Measurements from ENCODE around the gene NSUN4. TPM values are rescaled to one million over a fixed set of nuclear protein-coding genes. Genes with fewer than 3 reads are reported as not detected.

NSUN4 gene
- 10 to 100 TPM in 3 of 5 donors, 1 to 10 TPM in 2; 1.2 to 56.7 (median 15.4) TPM for total RNA-seq
- polyA plus RNA-seq: 10 to 100 TPM in 1 of 3 donors, 1 to 10 TPM in 2; 6.6 to 15.4 (median 7.4) TPM
- long read RNA-seq, donor 1, partial matches to known transcripts: 0 of 2 reads
- long read RNA-seq, donor 1, other reads (novel, unspliced or antisense): 0 of 2 reads
- long read RNA-seq, donor 2, partial matches to known transcripts: 0 of 3 reads
- long read RNA-seq, donor 2, other reads (novel, unspliced or antisense): 0 of 3 reads
- long read RNA-seq, donor 3, partial matches to known transcripts: 0 of 2 reads
- long read RNA-seq, donor 3, other reads (novel, unspliced or antisense): 0 of 2 reads
- long read RNA-seq, donor 4: 0 reads
- long read RNA-seq, donor 5, partial matches to known transcripts: 0 of 1 reads
- long read RNA-seq, donor 5, other reads (novel, unspliced or antisense): 0 of 1 reads
- long read RNA-seq, donor 6: 0 reads
- long read RNA-seq, donor 7, partial matches to known transcripts: 0 of 1 reads
- long read RNA-seq, donor 7, other reads (novel, unspliced or antisense): 0 of 1 reads
- long read RNA-seq, donor 8, partial matches to known transcripts: 0 of 5 reads
- long read RNA-seq, donor 8, other reads (novel, unspliced or antisense): 0 of 5 reads
- long read RNA-seq, donor 9, partial matches to known transcripts: 0 of 1 reads
- long read RNA-seq, donor 9, other reads (novel, unspliced or antisense): 0 of 1 reads
- long read RNA-seq, donor 10: 0 reads

GRCh38 chr1:46340404-46341221 is at the start of gene NSUN4:
TSS of gene NSUN4 (plus strand) at chr1:46340807. CDS start at chr1:46340827, 20 bp downstream.
- DNase-seq: peak; percentile 93 to 98
- H3K9me3 ChIP-seq: no peaks in the 10 kb centered on the region
- intact Hi-C loops (cut with DNase I; ENCODE audit: low total_unique reads): loop anchor here (5.0 kb wide), 1 partner anchor 33 kb away; no protein-coding TSS in a partner anchor
- TF ChIP-seq EP300 (IDR thresholded peaks at IDR 0.05) (peak; percentile 94), POLR2A (IDR thresholded peaks at IDR 0.05) (peak in 2 of 4 donors; percentile 41 to 80), POLR2AphosphoS5 (IDR thresholded peaks at IDR 0.05) (peak; percentile 82 to 89 (median 84)), CTCF (IDR thresholded peaks at IDR 0.05) (peak in 4 of 7 experiments; percentile 39 to 82 (median 58))
- H3K4me3 ChIP-seq: peak within 1 kb of the TSS; percentile 64 to 79 (median 68)
- H3K36me3 ChIP-seq: peaks cover 9 to 37% (median 30%) of the 10 kb centered on the region in 4 donors
- no peaks in the 10 kb centered on the region for H3K27me3 ChIP-seq
- H3K27ac ChIP-seq: peak within 1 kb of the TSS; percentile 92 to 99 (median 99)
- 0 to 1% (median 0%) methylated on average over 53 of the region's 53 CpGs for WGBS, 5 donors
- peaks cover 6 to 24% (median 14%) of the 10 kb centered on the region in 4 donors for H3K4me1 ChIP-seq

GRCh38 chr1:46295306-46295705 is 45.3 kb upstream of the NSUN4 start:
- Histone ChIP-seq H3K27me3 (no peaks in the 10 kb centered on the region), H3K4me3 (no peak overlapping the region), H3K36me3 (peaks cover 21 to 72% (median 66%) of the 10 kb centered on the region in 4 donors), H3K27ac (no peak overlapping the region), H3K4me1 (peaks cover 7 to 22% (median 12%) of the 10 kb centered on the region in 4 donors), H3K9me3 (no peaks in the 10 kb centered on the region)
- TF ChIP-seq CTCF (IDR thresholded peaks at IDR 0.05) (no peak), POLR2A (IDR thresholded peaks at IDR 0.05) (no peak), POLR2AphosphoS5 (IDR thresholded peaks at IDR 0.05) (no peak), EP300 (IDR thresholded peaks at IDR 0.05) (no peak)
- 92 to 97% (median 95%) methylated on average over 2 of the region's 2 CpGs for WGBS, 5 donors
- DNase-seq: no peak
- intact Hi-C loops (cut with DNase I; ENCODE audit: low total_unique reads): no loop called here

GRCh38 chr1:46298387-46298786 is 42.2 kb upstream of the NSUN4 start:
- no peak for DNase-seq
- Histone ChIP-seq H3K36me3 (peaks cover 21 to 47% (median 47%) of the 10 kb centered on the region in 4 donors), H3K4me3 (no peak overlapping the region), H3K27ac (peak overlapping the region in 1 of 5 donors; percentile 27), H3K27me3 (no peaks in the 10 kb centered on the region), H3K9me3 (no peaks in the 10 kb centered on the region), H3K4me1 (peaks cover 23 to 37% (median 28%) of the 10 kb centered on the region in 4 donors)
- intact Hi-C loops (cut with DNase I; ENCODE audit: low total_unique reads): no loop called here
- TF ChIP-seq EP300 (IDR thresholded peaks at IDR 0.05) (no peak), POLR2A (IDR thresholded peaks at IDR 0.05) (no peak), CTCF (IDR thresholded peaks at IDR 0.05) (no peak), POLR2AphosphoS5 (IDR thresholded peaks at IDR 0.05) (no peak)
